Activated naive CD8-positive, alpha-beta T cell treated with anti-CD3 and anti-CD28 coated beads, Interleukin-2, amount 10 ng/mL, durations not matched to agents 7 days and 5 days (primary cell): ENCODE results near the gene PHLDB1. TPM values are rescaled to one million over a fixed set of nuclear protein-coding genes. Genes with fewer than 3 reads are reported as not detected.
"Not testable (repeated sequence)": the region's sequence is repeated elsewhere in the genome, so short reads cannot be mapped to it uniquely, and the experiment has no call there.

Source experiments
- ATAC-seq: fragments of 150-1000 bp; cut with Tn5 transposase; one replicate; pipeline ENCODE4 v1.10.0; 2021; ENCODE audit warnings: low read depth, moderate library complexity
- POLR2A ChIA-PET: fragments of 350-600 bp; sonication (Branson Sonifier 250); formaldehyde crosslinking; loops from one replicate; lab custom pipeline; 2021; ENCODE audit warnings: antibody characterized with exemption; lab: Charles Lee
- DNase-seq: peaks from one replicate; pipeline ENCODE4 v3.0.0; 2021
- H3K27ac Mint-ChIP-seq: one replicate; pipeline ENCODE4 v1.8.0; 2022; ENCODE audit warnings: mild to moderate bottlenecking, mixed read lengths
- H3K27me3 Mint-ChIP-seq: one replicate; pipeline ENCODE4 v1.8.0; 2022; ENCODE audit warnings: mild to moderate bottlenecking, moderate library complexity, mixed read lengths
- H3K36me3 Mint-ChIP-seq: one replicate; pipeline ENCODE4 v1.8.0; 2021; ENCODE audit warnings: mild to moderate bottlenecking, mixed read lengths
- H3K4me1 Mint-ChIP-seq: one replicate; pipeline ENCODE4 v1.8.0; 2021; ENCODE audit warnings: mixed read lengths
- H3K4me3 Mint-ChIP-seq: one replicate; pipeline ENCODE4 v1.8.0; 2022; ENCODE audit warnings: mild to moderate bottlenecking, moderate library complexity, mixed read lengths
- H3K9me3 Mint-ChIP-seq: one replicate; pipeline ENCODE4 v1.8.0; 2021; ENCODE audit warnings: mixed read lengths
- total RNA-seq, 2 experiments: library from RNA; stranded (reverse); gene quantifications; one replicate each; pipeline ENCODE4 v1.2.3, GENCODE V29; 2021

Gene PHLDB1
- total RNA-seq, 2 experiments from 2014 or later: 2.7 to 3.3 TPM

DNA sequence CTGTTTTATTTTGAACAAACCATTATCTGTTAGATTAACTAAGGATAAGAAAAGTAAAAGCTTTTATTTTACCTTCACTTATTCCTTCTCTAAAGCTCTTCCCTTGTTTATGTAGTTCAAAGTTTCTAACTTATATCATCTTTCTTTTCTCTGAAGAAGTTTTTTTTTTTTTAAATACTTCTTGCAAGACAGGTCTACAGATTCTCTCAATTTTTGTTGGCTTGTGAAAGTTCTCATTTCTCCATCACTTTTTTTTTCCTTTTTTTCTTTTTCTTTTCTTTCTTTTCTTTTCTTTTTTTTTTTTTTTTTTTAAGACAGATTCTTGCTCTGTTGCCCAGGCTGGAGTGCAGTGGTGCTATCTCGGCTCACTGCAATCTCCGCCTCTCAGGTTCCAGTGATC lies 76.8 kb downstream of the PHLDB1 start:
- POLR2A ChIA-PET: no interaction called here
- no peaks in the 10 kb centered on the region for H3K9me3 Mint-ChIP-seq
- ATAC-seq (no peak), DNase-seq (no peak)
- no peaks in the 10 kb centered on the region for H3K36me3 Mint-ChIP-seq
- H3K4me3 Mint-ChIP-seq: no peak overlapping the region
- H3K27ac Mint-ChIP-seq: no peak overlapping the region
- H3K4me1 Mint-ChIP-seq: peaks cover 3% of the 10 kb centered on the region
- H3K27me3 Mint-ChIP-seq: peaks cover 43% of the 10 kb centered on the region

DNA sequence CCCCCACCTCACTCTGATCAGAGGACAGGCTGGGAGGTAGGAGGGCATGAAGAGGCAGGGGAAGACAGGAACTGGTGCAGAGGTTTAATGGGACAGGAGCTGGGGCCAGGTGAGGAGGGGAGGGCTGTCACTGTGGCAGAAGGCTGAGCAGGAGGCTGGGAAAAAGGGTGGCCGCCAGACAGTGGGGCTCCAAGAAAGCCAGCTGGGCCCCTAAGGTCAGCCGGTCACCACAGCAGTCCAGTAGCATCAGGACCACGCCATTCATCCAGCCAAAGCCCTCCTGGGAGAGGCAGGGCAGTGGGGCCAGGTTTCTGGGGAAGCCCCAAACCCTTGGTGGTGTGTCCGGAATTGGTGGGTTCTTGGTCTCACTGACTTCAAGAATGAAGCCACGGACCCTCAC lies 80.5 kb downstream of the PHLDB1 start:
- Mint-ChIP-seq H3K27me3 (peaks cover 30% of the 10 kb centered on the region), H3K27ac (no peak overlapping the region), H3K4me3 (no peak overlapping the region), H3K9me3 (no peaks in the 10 kb centered on the region), H3K4me1 (peaks cover 25% of the 10 kb centered on the region), H3K36me3 (no peaks in the 10 kb centered on the region)
- DNase-seq (no peak), ATAC-seq (no peak)
- POLR2A ChIA-PET: no interaction called here

GRCh38 chr11:118688339-118688738 lies 80.9 kb downstream of the PHLDB1 start:
- H3K27ac Mint-ChIP-seq, H3K36me3 Mint-ChIP-seq, POLR2A ChIA-PET, ATAC-seq, DNase-seq, H3K9me3 Mint-ChIP-seq, H3K4me3 Mint-ChIP-seq: not testable (repeated sequence)
- Mint-ChIP-seq H3K27me3 (peaks cover 26% of the 10 kb centered on the region), H3K4me1 (peaks cover 27% of the 10 kb centered on the region)

- H3K27me3 Mint-ChIP-seq: peaks cover 20% of the 10 kb centered on the region
- no peak overlapping the region for H3K27ac Mint-ChIP-seq
- H3K4me1 Mint-ChIP-seq: peaks cover 27% of the 10 kb centered on the region
- no peak overlapping the region for H3K4me3 Mint-ChIP-seq
- H3K36me3 Mint-ChIP-seq: no peaks in the 10 kb centered on the region
- POLR2A ChIA-PET: no interaction called here
- ATAC-seq (no peak), DNase-seq (no peak)
- H3K9me3 Mint-ChIP-seq: no peaks in the 10 kb centered on the region
These were observed 81.6 kb downstream of the PHLDB1 start for GRCh38 chr11:118688851-118689502.

DNA sequence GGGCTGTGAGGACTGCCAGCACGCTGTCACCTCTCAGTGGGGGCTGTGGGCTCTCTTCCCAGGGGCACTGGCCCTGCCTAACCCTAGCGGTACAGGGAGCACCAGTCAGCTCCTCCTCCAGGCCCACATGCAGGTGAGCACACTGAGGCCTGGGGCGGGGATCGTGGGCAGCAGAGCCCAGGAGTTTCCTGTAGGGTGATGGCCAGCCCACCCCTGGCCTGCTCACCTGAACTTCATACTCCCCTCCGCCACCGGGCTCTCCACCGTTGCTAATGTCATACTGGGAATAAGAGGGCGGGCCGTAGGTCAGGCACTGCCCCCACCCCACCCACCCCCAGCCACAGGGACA lies 82.1 kb downstream of the PHLDB1 start:
- POLR2A ChIA-PET: interaction anchor here (1.8 kb wide), 1 partner anchor 101 kb away, joined by 12 read pairs; the partner anchor contains the start of gene DDX6
- Mint-ChIP-seq H3K9me3 (no peaks in the 10 kb centered on the region), H3K4me1 (peaks cover 27% of the 10 kb centered on the region), H3K36me3 (no peaks in the 10 kb centered on the region), H3K27me3 (peaks cover 16% of the 10 kb centered on the region), H3K27ac (no peak overlapping the region), H3K4me3 (no peak overlapping the region)
- DNase-seq: no peak
- peak; percentile 2 for ATAC-seq

DNA sequence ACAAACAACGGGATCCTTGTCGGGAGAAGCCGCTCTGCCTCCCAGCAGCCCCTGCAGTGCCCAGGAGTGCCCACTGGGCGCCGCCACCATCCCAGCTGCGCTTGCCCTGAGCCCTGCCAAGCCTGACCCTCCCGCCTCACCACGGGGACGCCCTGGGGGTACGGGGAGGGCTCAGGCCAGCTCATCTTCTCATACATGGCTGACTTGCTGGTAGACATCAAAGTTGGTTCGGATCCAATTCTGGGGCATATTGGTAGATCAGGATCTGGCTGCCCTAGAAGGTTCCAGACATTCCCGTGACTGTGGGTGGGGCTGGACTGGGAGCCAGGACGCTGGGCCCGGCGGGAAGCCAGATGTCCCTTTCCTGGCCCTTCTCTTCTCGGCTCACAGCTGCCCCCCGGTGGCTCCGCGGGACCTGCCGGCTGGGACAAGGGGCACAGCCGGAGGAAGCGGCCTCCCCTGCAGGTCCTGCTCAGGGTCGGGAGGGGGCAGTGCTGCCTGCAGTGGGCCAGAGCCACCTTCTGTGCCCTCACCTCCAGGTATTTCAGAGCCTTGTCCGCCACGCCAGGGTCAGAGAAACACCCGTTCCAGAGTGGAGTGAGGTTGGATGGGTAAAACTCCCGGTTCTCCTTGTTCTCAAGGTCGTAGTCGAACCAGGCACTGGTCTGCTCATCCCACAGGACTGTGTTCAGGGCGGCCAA lies 82.6 kb downstream of the PHLDB1 start:
- H3K27ac Mint-ChIP-seq: peak overlapping the region; percentile 58
- peak overlapping the region; percentile 77 for H3K4me3 Mint-ChIP-seq
- ATAC-seq (peak; percentile 94), DNase-seq (peak; percentile 86)
- peaks cover 12% of the 10 kb centered on the region for H3K27me3 Mint-ChIP-seq
- H3K36me3 Mint-ChIP-seq: no peaks in the 10 kb centered on the region
- H3K9me3 Mint-ChIP-seq: no peaks in the 10 kb centered on the region
- POLR2A ChIA-PET: interaction anchor here (1.8 kb wide), 1 partner anchor 101 kb away, joined by 12 read pairs; the partner anchor contains the start of gene DDX6
- peaks cover 27% of the 10 kb centered on the region for H3K4me1 Mint-ChIP-seq

GRCh38 chr11:118690553-118691304 lies 83.3 kb downstream of the PHLDB1 start:
- POLR2A ChIA-PET: interaction anchor here (0.8 to 1.8 kb wide), 2 partner anchors 100 to 251 kb away, joined by 3 to 12 read pairs; partner anchors contain the start of gene DDX6
- H3K36me3 Mint-ChIP-seq: no peaks in the 10 kb centered on the region
- peak; percentile 10 for ATAC-seq
- no peaks in the 10 kb centered on the region for H3K9me3 Mint-ChIP-seq
- H3K27me3 Mint-ChIP-seq: peaks cover 7% of the 10 kb centered on the region
- H3K27ac Mint-ChIP-seq: peak overlapping the region; percentile 63
- DNase-seq: peak; percentile 33
- peak overlapping the region; percentile 77 for H3K4me3 Mint-ChIP-seq
- peaks cover 28% of the 10 kb centered on the region for H3K4me1 Mint-ChIP-seq

- no peaks in the 10 kb centered on the region for H3K36me3 Mint-ChIP-seq
- H3K27ac Mint-ChIP-seq: no peak overlapping the region
- H3K4me3 Mint-ChIP-seq: peak overlapping the region; percentile 40
- peak; percentile 34 for ATAC-seq
- POLR2A ChIA-PET: interaction anchor here (0.7 to 0.8 kb wide), 2 partner anchors 13 to 327 kb away, joined by 3 to 4 read pairs; no protein-coding TSS in a partner anchor
- H3K27me3 Mint-ChIP-seq: peaks cover under 1% of the 10 kb centered on the region
- DNase-seq: peak; percentile 42
- H3K4me1 Mint-ChIP-seq: peaks cover 28% of the 10 kb centered on the region
- H3K9me3 Mint-ChIP-seq: no peaks in the 10 kb centered on the region
These were observed 84.8 kb downstream of the PHLDB1 start for GRCh38 chr11:118691926-118692830.

GRCh38 chr11:118694185-118694584 lies 86.8 kb downstream of the PHLDB1 start:
- no peaks in the 10 kb centered on the region for H3K36me3 Mint-ChIP-seq
- peaks cover 31% of the 10 kb centered on the region for H3K4me1 Mint-ChIP-seq
- DNase-seq (no peak), ATAC-seq (no peak)
- no peaks in the 10 kb centered on the region for H3K9me3 Mint-ChIP-seq
- POLR2A ChIA-PET: interaction anchor here (0.6 to 1.9 kb wide), 2 partner anchors 97 to 111 kb away, joined by 3 to 11 read pairs; partner anchors contain the start of gene DDX6
- no peak overlapping the region for H3K4me3 Mint-ChIP-seq
- H3K27me3 Mint-ChIP-seq: no peaks in the 10 kb centered on the region
- H3K27ac Mint-ChIP-seq: no peak overlapping the region

- Mint-ChIP-seq H3K4me3 (no peak overlapping the region), H3K36me3 (peaks cover 2% of the 10 kb centered on the region), H3K9me3 (no peaks in the 10 kb centered on the region), H3K27me3 (no peaks in the 10 kb centered on the region), H3K27ac (no peak overlapping the region), H3K4me1 (peaks cover 37% of the 10 kb centered on the region)
- ATAC-seq (no peak), DNase-seq (no peak)
- POLR2A ChIA-PET: interaction anchor here (1.9 kb wide), 1 partner anchor 97 kb away, joined by 11 read pairs; the partner anchor contains the start of gene DDX6
These were observed 87.4 kb downstream of the PHLDB1 start for GRCh38 chr11:118694771-118695170.

DNA sequence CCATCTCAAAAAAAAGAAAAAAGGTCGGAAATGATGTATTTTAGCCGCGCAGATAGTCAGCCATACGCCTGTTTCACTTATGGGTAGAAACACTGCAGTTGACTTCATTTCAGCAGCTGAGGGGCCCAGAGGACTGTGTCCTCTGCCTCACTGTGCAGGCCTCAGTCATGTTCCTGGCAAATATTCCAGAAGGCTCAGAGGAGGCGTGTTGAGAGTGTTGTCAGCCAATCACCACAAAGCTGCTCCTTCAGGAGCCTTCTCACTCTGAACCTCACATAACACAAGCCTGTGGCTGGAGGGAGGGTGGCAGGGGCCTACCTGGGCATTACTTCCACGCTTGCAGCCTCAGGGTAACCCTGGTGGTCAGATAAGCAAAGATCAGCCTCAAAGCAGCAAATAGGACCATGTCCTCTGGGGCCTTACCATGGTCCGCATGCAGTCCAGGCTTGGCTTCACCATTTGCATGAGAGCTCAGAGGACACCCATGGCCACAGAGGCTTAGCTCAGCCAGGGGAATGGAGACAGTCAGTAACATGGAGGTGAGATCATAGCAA lies 89.3 kb downstream of the PHLDB1 start:
- no peak for DNase-seq
- Mint-ChIP-seq H3K36me3 (peaks cover 5% of the 10 kb centered on the region), H3K4me3 (no peak overlapping the region), H3K27me3 (no peaks in the 10 kb centered on the region), H3K27ac (no peak overlapping the region), H3K9me3 (peaks cover 5% of the 10 kb centered on the region), H3K4me1 (peaks cover 29% of the 10 kb centered on the region)
- no peak for ATAC-seq
- POLR2A ChIA-PET: no interaction called here

GRCh38 chr11:118697346-118697745 lies 89.9 kb downstream of the PHLDB1 start:
- Mint-ChIP-seq H3K4me1 (peaks cover 23% of the 10 kb centered on the region), H3K9me3 (peaks cover 5% of the 10 kb centered on the region), H3K36me3 (peaks cover 5% of the 10 kb centered on the region), H3K27me3 (no peaks in the 10 kb centered on the region), H3K27ac (no peak overlapping the region), H3K4me3 (no peak overlapping the region)
- DNase-seq: no peak
- ATAC-seq: no peak
- POLR2A ChIA-PET: no interaction called here
